GM12872 (cell line): ENCODE results near the gene NPRL2.

Experiments
- CTCF ChIP-seq: IDR thresholded peaks from 3 replicates; pipeline ENCODE4 v1.5.1; 2011; ENCODE audit warnings: low read depth, mild to moderate bottlenecking, low read length, moderate library complexity; ENCODE audit not compliant: insufficient read depth

The NPRL2 gene

DNA sequence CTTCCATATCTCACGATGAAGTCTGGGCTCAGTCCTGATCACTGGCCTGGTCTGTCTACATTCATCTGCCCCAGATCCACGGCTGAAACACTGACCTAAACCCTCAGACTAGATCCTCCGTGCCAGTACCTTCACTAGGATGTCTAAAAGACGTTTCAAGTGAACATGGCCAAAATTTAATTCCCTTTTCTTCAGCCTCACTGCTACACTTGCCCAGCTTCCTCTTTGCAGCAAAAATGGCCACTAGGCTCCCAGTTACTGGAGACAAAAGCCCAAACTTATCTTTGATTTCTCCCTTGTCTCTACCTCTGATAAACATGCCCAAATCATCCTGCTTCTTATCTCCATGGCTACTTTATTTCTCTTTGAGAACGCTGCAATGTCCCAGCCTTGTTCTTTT is 11.6 kb downstream of the NPRL2 start:
- TF ChIP-seq CTCF: no peak

DNA sequence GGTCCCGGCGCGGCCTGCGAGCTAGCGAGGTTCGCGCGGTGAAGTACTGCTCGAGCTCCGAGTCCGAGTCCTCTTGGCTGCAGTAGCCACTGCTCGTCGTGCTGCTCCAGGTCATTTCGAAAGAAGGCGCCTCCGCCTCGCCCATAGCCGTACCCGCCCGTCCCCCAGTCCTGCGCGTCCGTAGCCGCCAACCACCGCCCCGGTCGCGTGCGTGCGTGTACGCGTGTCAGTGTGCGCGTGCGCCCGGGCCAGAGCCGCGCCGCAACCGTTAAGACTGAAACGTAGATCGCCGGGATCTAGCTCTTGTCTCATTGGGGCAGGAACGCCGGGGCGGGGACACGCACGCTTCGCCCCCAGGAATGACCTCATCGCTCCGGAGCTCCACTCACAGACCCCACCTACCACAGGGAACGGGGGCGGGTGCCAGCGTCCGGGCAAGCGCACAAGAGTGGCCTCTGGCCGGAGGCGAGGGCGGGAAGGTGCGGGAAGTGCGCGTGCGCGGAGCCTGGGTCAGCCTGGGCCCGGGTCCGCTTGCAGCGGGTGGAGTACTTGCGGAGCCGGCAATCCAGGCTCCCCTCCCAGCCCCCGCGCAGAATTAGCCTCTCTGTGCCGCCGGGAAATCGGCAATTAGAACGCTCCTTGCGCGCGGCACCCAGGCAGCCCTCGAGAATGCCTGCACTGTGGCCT is 13.3 kb downstream of the NPRL2 start:
- no peak for TF ChIP-seq CTCF

- no peak for TF ChIP-seq CTCF
Observed at GRCh38 chr3:50336452-50337174, 14.0 kb downstream of the NPRL2 start.

- TF ChIP-seq CTCF: no peak
Observed at GRCh38 chr3:50334339-50335075, 16.1 kb downstream of the NPRL2 start.

GRCh38 chr3:50333744-50334328 is 16.7 kb downstream of the NPRL2 start:
- no peak for TF ChIP-seq CTCF

DNA sequence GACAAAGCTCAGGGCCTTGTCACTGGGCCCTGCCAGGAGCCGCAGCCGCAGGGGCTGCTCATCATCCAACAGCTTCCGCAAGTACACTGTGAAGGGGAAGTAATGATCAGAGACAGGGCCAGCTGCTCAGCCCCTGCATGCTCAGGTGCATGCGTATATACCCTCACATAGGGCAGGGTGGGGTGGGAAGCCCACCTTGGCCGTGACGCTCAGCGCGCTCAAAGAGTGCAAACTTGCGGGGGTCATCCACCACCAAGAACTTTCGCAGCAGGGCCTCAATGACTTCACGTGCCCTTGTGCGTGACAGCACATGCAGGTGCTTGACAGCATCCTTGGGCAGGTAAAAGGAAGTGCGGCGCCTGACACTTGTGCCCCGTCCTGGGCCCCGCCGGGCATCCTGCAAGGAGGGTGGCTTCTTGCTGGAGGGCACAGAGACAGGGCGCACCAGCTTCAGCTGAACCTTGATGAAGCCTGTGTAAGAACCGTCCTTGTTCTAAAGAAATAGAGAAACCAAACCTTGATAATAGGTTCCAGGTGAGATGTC is 19.1 kb downstream of the NPRL2 start:
- no peak for TF ChIP-seq CTCF

DNA sequence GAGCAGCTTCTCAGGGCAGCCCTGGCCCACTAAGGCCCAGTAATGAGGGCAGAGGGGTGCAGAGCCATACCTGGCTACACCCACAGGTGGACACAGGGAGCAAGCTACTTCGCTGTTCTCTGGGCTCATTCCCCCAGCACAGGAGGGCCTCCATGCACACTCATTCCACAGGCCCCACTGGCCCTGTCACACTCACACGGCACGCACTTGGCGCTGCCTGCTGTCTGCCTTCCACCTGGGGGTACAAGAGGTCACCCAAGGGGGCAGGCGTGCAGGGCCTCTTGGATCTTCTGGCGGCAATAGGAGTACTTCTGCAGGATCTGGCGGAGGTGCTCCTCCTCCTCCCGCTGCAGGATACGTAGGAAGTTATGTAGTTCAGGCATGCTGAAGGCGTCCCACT is 20.2 kb downstream of the NPRL2 start:
- no peak for TF ChIP-seq CTCF
